Chondrocyte (in vitro differentiated cells): Measurements from ENCODE around the gene ELF5. TPM values are rescaled to one million over a fixed set of nuclear protein-coding genes. Genes with fewer than 3 reads are reported as not detected.
A peak's percentile ranks its signal among the peaks of the same experiment; 100 is the strongest.

Source experiments
- DNase-seq: peaks from one replicate; pipeline ENCODE4 v3.0.0; 2021; ENCODE audit warnings: mixed read lengths, low spot score
- H3K27ac Mint-ChIP-seq: one replicate; pipeline ENCODE4 v1.8.0; 2021; ENCODE audit warnings: mild to moderate bottlenecking, moderate library complexity, mixed read lengths; ENCODE audit not compliant: unreplicated experiment
- H3K27me3 Mint-ChIP-seq: 2 replicates; pipeline ENCODE4 v1.8.0; 2021; ENCODE audit warnings: low read depth, mixed read lengths
- H3K36me3 Mint-ChIP-seq: 2 replicates; pipeline ENCODE4 v1.8.0; 2021; ENCODE audit warnings: low read depth, mixed read lengths
- H3K4me1 Mint-ChIP-seq: 2 replicates; pipeline ENCODE4 v1.8.0; 2021; ENCODE audit warnings: low read depth, mild to moderate bottlenecking, mixed read lengths
- H3K4me3 Mint-ChIP-seq: one replicate; pipeline ENCODE4 v1.8.0; 2021; ENCODE audit warnings: mild to moderate bottlenecking, moderate library complexity, mixed read lengths; ENCODE audit not compliant: unreplicated experiment
- H3K9me3 Mint-ChIP-seq: 2 replicates; pipeline ENCODE4 v1.8.0; 2021; ENCODE audit warnings: low read depth, mixed read lengths
- CTCF ChIP-seq: fragments of 200-600 bp; sonication (generic); IDR thresholded peaks from 2 replicates; pipeline ENCODE4 v1.5.0; 2021; ENCODE audit warnings: antibody characterized with exemption, mild to moderate bottlenecking, moderate library complexity
- total RNA-seq: library from RNA; stranded (reverse); gene quantifications from 3 replicates; pipeline ENCODE4 v1.2.1, GENCODE V29; 2021

The ELF5 gene
- total RNA-seq, 1 donor from 2014 or later = not detected

GRCh38 chr11:34516247-34517040 is 2.9 kb upstream of the ELF5 start:
- Mint-ChIP-seq H3K27ac (no peak overlapping the region), H3K9me3 (no peaks in the 10 kb centered on the region), H3K36me3 (no peaks in the 10 kb centered on the region), H3K4me3 (no peak overlapping the region), H3K4me1 (no peaks in the 10 kb centered on the region), H3K27me3 (peaks cover 11% of the 10 kb centered on the region)
- DNase-seq = no peak
- no peak for TF ChIP-seq CTCF

GRCh38 chr11:34514597-34514996 is 1.0 kb upstream of the ELF5 start:
- no peaks in the 10 kb centered on the region for H3K36me3 Mint-ChIP-seq
- no peaks in the 10 kb centered on the region for H3K9me3 Mint-ChIP-seq
- no peaks in the 10 kb centered on the region for H3K4me1 Mint-ChIP-seq
- TF ChIP-seq CTCF = no peak
- H3K27ac Mint-ChIP-seq = no peak overlapping the region
- H3K27me3 Mint-ChIP-seq = peaks cover 11% of the 10 kb centered on the region
- DNase-seq = no peak
- no peak overlapping the region for H3K4me3 Mint-ChIP-seq

GRCh38 chr11:34512840-34513681 is 533 bp downstream of the ELF5 start:
- DNase-seq = no peak
- no peak overlapping the region for H3K4me3 Mint-ChIP-seq
- TF ChIP-seq CTCF = peak; percentile 80
- H3K27ac Mint-ChIP-seq = no peak overlapping the region
- no peaks in the 10 kb centered on the region for H3K36me3 Mint-ChIP-seq
- peaks cover 9% of the 10 kb centered on the region for H3K27me3 Mint-ChIP-seq
- no peaks in the 10 kb centered on the region for H3K4me1 Mint-ChIP-seq
- no peaks in the 10 kb centered on the region for H3K9me3 Mint-ChIP-seq

- no peak overlapping the region for H3K4me3 Mint-ChIP-seq
Observed at GRCh38 chr11:34510673-34511072, 2.9 kb downstream of the ELF5 start.

More at GRCh38 chr11:34510673-34511072, 2.9 kb downstream of the ELF5 start:
- H3K27ac Mint-ChIP-seq = no peak overlapping the region
- H3K4me1 Mint-ChIP-seq = no peaks in the 10 kb centered on the region
- no peak for DNase-seq
- no peaks in the 10 kb centered on the region for H3K36me3 Mint-ChIP-seq
- H3K27me3 Mint-ChIP-seq = peaks cover 1% of the 10 kb centered on the region
- TF ChIP-seq CTCF = no peak
- H3K9me3 Mint-ChIP-seq = no peaks in the 10 kb centered on the region
